Non-pigmented ciliary epithelial cell (primary cell): ENCODE measurements around the gene SFMBT1.

Experiments used
- DNase-seq: peaks from one replicate; pipeline ENCODE4 v3.0.0-alpha.2; 2010; ENCODE audit warnings: low read depth

Gene SFMBT1

GRCh38 chr3:52923963-52924362 lies 121.9 kb downstream of the SFMBT1 start:
- no peak for DNase-seq

DNA sequence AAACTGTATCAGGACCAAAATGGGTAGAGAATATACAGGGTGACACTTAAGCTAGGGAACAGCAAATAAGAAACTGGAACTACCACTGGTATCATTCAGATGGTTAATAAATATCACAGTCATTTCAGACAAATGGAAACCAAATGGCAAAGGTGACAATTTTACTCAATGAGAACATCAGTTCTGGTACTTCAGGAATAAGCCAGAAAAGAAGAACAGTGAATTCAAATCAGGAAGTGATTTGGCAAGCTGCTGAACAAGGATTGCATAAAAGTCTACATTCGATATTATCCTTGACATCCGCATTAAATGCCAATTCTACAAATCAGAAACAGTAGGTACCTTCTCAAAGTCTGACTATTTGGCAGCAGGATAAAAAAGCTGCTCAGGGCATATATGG lies 125.0 kb downstream of the SFMBT1 start:
- DNase-seq, result no peak

GRCh38 chr3:52917044-52917443 lies 128.8 kb downstream of the SFMBT1 start:
- no peak for DNase-seq

DNA sequence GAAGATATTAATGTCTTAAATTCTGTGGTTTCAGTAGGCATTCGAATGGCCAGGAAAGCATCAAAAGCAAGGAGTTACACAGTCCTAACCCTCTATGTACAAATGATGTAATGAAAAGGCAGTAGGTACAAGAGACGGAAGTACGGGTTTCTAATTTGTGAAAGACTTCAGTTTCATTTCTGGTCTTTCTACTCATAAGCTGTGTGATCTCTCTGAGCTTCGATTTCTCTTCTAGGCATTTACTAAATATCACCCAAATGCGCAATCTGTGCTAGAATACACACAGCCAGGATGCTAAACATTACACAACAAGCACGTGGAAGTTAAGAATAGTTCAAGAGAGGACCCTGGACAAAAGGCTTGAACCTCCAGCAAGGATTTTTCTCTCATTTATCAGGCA lies 130.6 kb downstream of the SFMBT1 start:
- no peak for DNase-seq

- DNase-seq, result no peak
Measured at GRCh38 chr3:52912885-52913731, 132.8 kb downstream of the SFMBT1 start.

DNA sequence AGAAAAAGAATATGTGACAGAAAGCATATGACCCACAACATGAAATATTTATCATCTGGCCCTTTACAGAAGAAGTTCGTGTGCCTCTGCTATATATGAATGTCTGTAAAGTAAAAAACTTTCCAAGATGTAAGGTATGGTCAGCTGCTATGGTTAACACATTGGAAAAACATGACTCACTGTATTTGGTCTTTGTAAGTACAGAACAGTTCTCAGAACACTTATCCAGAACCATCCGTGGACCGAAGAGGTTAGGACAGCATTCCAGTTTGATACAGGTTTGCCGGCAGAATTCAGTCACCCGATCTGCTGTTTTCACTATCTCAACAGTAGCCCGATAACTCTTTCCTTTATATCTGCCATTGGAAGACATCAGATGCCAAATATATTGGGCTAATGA lies 135.1 kb downstream of the SFMBT1 start:
- no peak for DNase-seq

- no peak for DNase-seq
Measured at GRCh38 chr3:52907497-52907896, 138.4 kb downstream of the SFMBT1 start.

- DNase-seq, result no peak
Measured at GRCh38 chr3:52904552-52904951, 141.3 kb downstream of the SFMBT1 start.

DNA sequence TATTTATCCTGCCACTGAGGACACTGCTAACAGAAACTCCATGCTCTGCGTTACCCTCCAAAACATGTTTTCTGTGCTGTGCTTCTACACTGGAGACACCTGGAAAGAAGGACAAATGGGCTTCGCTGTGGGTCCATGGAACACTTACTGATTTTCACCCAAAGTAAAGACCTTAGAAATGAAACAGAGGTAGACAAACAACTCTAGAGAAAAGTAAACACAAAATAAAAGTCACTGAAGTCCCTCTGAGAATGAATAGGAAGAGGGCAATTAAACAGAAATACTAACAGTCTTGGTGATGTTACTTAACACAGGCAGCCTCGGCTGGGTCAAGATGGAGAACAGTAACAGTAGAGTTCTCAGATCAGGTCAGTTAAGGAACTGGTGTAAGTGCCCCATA lies 141.9 kb downstream of the SFMBT1 start:
- no peak for DNase-seq

GRCh38 chr3:52897130-52898122 lies 148.4 kb downstream of the SFMBT1 start, which contains the start of gene STIMATE:
STIMATE (minus strand) TSS chr3:52897548; CDS start chr3:52897450, 98 bp downstream.
- DNase-seq, result no peak

DNA sequence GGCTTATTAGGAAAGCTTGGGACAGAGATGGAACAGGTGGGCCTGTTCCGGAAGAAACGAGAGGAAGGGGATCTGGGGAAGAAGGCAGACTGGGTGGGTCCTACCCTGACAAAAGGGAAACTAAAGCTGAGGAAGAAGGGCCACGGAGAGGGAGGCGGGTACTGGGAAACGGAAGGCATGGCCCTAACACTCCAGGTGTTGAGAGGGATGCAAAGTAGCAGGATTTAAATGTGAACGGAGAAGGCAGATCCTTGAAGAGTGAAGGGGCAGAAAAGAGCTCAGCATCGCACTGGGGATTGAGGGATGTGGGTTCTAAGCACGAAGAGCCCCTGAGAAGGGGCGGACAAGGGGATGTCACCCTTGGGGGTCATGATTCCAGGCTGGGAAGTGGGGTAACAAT lies 149.3 kb downstream of the SFMBT1 start:
- DNase-seq, result no peak

- DNase-seq, result no peak
Measured at GRCh38 chr3:52896151-52896550, 149.7 kb downstream of the SFMBT1 start.

- DNase-seq, result no peak
Measured at GRCh38 chr3:52895418-52895817, 150.5 kb downstream of the SFMBT1 start.

DNA sequence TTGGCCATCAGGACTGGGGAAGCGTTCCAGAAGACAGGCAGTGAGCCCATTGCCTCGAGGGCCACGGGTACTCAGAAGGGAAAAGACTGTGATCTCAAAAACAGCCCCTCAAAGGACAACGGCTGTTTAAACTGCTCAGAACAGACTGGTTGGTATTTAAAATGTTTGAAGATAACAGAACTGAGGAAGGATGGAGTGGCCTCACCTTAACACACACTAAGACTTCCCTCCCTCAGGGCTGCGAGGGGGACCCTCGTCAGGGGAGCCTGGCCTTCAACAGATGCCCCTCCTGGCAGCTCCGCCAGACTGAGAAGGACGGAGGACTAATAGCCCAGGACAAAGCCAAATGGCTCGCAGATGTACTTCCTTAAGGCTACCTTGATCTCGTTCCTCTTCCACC lies 151.1 kb downstream of the SFMBT1 start:
- no peak for DNase-seq

DNA sequence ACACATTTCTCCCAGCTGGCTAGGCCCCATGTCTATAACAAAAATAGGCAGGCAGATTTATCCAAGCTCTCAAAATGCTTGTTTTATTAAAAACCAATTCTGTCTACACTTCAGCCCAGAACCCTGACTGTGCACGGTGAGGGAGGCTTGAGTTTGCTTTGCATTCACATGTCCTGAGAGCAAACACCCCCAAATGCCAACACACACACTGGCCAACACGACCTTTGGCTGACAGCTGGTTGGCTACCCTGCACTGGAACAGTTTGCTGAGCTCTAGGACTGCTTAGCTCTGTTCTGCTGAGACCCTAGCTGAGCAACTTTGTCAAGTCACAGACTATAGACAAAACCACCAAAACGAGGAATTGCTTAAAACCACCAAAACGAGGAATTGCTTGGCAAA lies 152.2 kb downstream of the SFMBT1 start:
- no peak for DNase-seq

DNA sequence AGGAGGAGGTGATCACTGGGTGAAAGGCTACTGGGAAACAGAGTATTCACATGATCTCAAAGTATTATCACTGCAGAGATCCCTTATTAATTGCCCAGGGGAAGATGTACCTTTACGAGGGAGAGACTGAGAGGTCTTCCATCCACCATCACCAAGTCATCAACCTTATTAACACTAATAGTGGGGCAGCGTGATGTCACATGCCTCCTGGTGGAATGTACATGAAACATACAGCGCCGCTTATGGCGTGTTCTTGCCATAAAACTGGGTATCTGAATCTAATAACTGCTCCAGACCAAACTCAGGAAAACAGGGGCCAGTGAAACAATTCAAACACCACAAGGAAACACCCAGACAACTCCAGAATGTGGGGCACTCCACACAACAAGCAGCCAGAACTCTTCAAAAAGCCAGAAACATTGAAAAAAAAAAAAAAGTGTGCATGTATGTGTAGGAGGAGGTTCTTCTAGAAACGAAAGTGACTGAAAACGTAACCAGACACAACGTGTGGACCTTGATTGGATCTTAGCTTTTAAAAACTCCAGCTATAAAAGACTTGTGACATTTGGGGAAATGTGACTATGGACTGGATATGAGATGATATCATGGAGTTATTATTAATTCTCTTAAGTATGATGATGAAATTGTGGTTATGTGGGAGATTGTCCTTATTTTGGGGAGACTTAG lies 153.1 kb downstream of the SFMBT1 start:
- no peak for DNase-seq

DNA sequence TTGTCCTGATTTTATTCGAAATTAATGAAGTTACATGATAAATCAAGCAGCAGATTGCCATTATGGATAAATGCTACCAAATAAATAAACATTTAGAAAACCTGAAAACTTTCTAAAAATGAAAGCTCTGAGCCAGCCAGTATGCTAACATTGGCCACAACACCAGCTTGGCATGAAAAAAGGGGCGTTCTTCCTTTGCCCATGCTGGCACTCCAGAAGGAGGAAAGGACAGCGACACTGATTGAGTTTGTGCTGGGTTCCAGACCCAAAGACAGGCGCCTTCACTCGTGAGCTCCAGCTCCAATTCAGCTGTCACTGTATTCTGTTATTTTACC lies 153.6 kb downstream of the SFMBT1 start:
- DNase-seq, result no peak

DNA sequence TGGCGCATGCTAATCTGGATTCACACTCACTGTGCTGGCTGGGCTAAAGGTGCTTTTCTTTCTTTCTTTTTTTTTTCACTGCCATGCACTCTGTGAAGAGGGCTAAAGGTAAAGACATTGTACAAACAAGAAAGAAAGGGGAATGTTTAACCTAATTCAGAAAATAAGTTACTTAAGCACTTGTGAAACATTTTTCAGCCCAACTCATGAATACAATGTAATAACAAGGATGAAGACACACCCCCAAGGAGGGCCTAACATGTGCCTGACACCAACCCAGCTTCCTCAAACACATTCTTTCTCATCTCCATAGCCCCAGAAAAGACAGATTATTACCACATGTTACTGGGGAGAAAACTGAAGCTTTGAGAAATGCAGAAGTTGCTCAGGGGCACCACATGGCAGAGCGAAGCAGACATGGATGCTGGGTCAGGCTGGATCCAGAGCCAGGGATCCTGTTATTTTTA lies 154.2 kb downstream of the SFMBT1 start:
- no peak for DNase-seq

- no peak for DNase-seq
Measured at GRCh38 chr3:52891164-52891563, 154.7 kb downstream of the SFMBT1 start.

DNA sequence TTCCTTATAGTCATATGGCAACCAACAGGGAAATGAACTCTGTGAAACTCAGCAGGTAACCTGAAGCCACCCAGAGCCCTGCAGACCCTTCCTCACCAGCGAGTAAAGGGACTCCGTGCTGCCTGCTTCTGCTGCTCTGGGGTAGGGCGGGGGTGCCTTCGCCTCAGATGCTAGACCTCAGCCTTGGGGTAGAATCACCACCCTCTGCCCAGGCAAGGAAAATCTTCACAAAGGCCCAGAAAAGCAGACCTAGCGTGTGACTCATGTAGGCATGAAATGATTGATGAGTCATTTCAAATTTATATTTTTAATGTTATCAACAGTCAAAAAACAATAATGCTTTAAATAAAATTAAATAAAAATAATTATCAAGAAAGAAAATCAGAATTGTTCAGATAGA lies 155.1 kb downstream of the SFMBT1 start:
- DNase-seq, result no peak

DNA sequence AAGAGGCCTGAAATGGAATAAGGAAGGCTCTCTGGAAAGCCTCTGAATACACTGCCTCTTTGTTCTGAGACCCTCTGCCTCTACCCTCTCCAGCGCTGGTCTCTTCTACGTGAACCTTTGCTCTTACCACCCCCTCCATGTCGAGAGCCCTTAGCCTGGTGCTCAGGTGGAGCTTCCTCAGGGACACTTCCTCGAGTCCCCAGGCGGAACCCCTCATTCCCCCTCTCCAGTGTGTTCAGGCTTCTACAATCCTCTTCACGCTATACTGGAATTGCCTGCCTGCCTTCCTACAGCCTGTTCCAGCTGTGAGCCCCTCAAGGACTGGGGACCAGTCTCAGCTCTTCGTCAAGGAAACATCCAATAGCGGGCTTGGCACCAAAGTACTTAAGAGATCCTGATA lies 156.0 kb downstream of the SFMBT1 start:
- DNase-seq, result no peak

DNA sequence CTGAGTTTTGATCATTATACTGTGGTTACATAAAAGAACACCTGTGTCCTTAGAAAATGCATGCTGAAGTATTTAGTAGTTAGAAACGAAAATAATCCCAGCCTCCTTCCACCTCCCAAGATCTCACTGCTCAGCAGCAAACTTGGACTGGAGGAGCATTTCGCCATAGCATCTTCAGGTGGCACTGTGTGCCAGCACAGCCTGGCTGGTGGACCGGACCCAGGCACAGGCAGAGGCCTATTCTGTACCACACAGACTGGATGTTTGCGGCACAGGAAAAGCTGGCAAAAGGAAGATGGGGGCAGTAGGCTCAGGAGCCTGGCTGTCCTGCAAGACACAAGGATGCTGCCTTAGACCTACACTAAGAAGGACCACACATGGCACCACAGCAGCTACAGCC lies 158.7 kb downstream of the SFMBT1 start:
- no peak for DNase-seq
